PFSK-1 (cell line): ENCODE results near the gene EEF1G.
A peak's percentile ranks its signal among the peaks of the same experiment; 100 is the strongest.

Source experiments
- FOXP2 ChIP-seq: optimal IDR thresholded peaks from 2 replicates; pipeline ENCODE3; 2011; ENCODE audit warnings: borderline replicate concordance, control low read depth, inconsistent platforms; ENCODE audit not compliant: insufficient read depth; ENCODE audit errors: extremely low read length, extremely low read depth
- POLR2AphosphoS5 ChIP-seq: IDR thresholded peaks from 2 replicates; pipeline ENCODE4 v1.6.1; 2012; ENCODE audit warnings: low read depth, mild to moderate bottlenecking, control low read depth, low read length, moderate library complexity
- SIN3A ChIP-seq: IDR thresholded peaks from 2 replicates; pipeline ENCODE4 v1.6.1; 2012; ENCODE audit warnings: mild to moderate bottlenecking, low read length, moderate library complexity, borderline replicate concordance; ENCODE audit not compliant: insufficient read depth
- TAF1 ChIP-seq: IDR thresholded peaks from 2 replicates; pipeline ENCODE4 v1.6.1; 2012; ENCODE audit warnings: low read length, control low read depth, borderline replicate concordance; ENCODE audit not compliant: insufficient read depth
- TF ChIP-seq, protein P1 (sequence below), 2 experiments: IDR thresholded peaks; 2 replicates each; pipeline versions ENCODE4 v1.6.1 to v1.8.0; 2011 to 2012; ENCODE audit warnings: low read depth in 2 of 2, low read length in 2 of 2, control low read depth in 1 of 2, inconsistent platforms in 1 of 2, mild to moderate bottlenecking in 1 of 2, moderate library complexity in 1 of 2; ENCODE audit not compliant: insufficient read depth in 1 of 2

Gene EEF1G

DNA sequence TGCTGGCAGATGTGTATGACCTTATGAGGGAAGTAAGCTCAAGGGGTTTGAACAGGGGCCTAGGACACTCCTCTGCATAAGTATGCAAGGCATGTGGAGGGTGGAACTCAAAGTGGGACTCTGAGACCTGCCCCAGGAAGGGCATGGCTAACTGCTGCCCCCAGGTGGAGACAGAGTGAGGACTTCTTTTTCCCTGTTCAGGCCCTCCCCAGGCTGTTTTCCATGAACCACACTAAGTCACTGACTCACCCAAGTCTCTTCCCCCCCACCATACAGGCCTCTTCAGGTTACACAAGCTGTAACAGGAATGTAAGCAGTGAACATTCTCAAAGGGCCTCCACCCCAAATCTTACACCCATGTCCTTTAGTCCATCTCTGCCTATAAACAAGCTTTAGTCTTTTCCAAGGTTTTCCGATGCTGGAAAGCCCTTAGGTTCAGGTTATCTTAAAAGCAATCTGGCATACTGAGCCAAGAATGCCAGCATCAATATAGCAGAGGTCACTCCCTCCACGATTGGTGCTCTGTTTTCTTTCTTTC, 13.1 kb downstream of the EEF1G start:
- TF ChIP-seq, protein P1, sequence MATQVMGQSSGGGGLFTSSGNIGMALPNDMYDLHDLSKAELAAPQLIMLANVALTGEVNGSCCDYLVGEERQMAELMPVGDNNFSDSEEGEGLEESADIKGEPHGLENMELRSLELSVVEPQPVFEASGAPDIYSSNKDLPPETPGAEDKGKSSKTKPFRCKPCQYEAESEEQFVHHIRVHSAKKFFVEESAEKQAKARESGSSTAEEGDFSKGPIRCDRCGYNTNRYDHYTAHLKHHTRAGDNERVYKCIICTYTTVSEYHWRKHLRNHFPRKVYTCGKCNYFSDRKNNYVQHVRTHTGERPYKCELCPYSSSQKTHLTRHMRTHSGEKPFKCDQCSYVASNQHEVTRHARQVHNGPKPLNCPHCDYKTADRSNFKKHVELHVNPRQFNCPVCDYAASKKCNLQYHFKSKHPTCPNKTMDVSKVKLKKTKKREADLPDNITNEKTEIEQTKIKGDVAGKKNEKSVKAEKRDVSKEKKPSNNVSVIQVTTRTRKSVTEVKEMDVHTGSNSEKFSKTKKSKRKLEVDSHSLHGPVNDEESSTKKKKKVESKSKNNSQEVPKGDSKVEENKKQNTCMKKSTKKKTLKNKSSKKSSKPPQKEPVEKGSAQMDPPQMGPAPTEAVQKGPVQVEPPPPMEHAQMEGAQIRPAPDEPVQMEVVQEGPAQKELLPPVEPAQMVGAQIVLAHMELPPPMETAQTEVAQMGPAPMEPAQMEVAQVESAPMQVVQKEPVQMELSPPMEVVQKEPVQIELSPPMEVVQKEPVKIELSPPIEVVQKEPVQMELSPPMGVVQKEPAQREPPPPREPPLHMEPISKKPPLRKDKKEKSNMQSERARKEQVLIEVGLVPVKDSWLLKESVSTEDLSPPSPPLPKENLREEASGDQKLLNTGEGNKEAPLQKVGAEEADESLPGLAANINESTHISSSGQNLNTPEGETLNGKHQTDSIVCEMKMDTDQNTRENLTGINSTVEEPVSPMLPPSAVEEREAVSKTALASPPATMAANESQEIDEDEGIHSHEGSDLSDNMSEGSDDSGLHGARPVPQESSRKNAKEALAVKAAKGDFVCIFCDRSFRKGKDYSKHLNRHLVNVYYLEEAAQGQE (IDR thresholded peaks at IDR 0.05; ENCODE audit: insufficient read depth in 1 of 2, low read depth in 2 of 2, low read length in 2 of 2) = no peak
- TF ChIP-seq SIN3A (no peak), POLR2AphosphoS5 (no peak; the same call in 1 of the 2 replicates), FOXP2 (no peak), TAF1 (no peak)

DNA sequence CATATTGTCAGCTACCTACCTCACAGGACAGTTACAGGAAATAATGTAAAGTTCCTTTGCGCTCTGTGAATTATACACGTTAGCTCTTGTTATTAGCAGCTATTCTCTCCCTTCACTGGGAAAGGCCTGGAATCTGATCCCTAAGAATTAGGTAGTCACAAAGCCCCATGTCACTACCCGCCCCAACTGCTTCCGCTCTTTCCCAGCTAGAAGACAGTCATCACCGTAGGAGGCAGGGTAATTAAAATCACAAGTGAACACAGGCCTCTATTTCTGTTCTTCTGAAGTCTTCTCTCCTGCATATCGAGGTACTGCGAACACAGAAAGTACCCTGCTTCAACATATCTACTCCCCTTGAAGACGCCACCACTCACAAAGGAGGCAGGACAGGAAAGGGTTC, 14.5 kb downstream of the EEF1G start:
- TF ChIP-seq POLR2AphosphoS5 = 0 out of 2 replicates have a peak, but pooled peaks have one; percentile 46
- TF ChIP-seq, protein P1 (IDR thresholded peaks at IDR 0.05; ENCODE audit: insufficient read depth in 1 of 2, low read depth in 2 of 2, low read length in 2 of 2) = no peak

DNA sequence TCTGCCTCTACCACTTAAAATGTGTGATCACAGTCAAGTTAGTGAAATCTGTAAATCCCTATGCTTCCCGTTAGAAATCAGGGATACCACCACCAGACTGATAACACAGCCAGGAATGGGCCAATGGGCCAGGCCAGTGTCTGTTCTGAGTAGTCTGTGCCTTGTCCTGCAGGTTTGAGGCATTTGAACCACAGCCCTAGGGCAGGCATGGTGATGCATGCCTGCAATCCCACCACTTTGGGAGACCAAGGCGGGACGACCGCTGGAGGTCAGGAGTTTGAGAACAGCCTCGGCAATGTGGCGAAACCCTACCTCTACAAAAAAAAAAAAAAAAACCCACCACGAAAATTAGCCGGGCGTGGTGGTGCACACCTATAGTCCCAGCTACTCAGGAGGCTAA, 15.0 kb downstream of the EEF1G start:
- TF ChIP-seq, protein P1 (IDR thresholded peaks at IDR 0.05; ENCODE audit: insufficient read depth in 1 of 2, low read depth in 2 of 2, low read length in 2 of 2) = no peak
- TF ChIP-seq POLR2AphosphoS5 (no peak), TAF1 (no peak)

DNA sequence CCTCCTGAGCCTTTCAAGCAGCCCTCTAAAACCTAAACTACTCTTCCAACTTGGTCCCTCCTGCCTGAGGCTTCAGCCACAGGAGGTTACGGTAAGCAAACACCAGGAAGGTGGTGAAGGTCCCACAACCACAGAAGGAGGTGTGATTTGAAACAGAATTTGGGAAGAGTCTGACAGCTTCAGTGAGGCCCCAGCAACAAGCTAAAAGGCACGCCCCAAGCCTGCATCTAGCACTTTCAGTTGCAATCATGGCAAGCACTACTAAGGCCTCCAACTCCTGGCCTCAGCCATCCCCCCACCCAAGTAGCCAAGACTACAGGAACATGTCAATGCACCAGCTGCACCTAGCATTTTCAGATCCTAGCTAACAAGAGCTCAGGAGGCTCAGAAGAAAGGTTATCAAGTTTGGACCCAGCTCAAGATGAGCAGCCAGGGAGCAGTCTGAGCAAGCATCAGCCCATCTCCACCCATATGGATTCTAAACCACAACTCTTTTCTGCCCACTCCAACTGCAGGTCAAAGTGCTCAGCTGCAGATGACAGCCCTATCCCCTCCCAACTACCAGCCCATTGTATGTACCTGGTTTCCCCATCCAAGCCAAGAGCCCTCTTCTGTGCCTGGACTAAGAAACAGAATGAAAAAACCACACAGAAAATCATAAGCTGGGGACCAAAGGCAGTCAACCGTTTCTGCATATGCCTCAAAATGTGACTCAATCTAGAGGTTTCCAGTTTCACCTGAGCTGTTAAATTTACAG, 16.6 kb downstream of the EEF1G start:
- TF ChIP-seq TAF1 = 0 out of 2 replicates have a peak, but pooled peaks have one; percentile 34
- no peak; the same call in 1 of the 2 replicates for TF ChIP-seq POLR2AphosphoS5

DNA sequence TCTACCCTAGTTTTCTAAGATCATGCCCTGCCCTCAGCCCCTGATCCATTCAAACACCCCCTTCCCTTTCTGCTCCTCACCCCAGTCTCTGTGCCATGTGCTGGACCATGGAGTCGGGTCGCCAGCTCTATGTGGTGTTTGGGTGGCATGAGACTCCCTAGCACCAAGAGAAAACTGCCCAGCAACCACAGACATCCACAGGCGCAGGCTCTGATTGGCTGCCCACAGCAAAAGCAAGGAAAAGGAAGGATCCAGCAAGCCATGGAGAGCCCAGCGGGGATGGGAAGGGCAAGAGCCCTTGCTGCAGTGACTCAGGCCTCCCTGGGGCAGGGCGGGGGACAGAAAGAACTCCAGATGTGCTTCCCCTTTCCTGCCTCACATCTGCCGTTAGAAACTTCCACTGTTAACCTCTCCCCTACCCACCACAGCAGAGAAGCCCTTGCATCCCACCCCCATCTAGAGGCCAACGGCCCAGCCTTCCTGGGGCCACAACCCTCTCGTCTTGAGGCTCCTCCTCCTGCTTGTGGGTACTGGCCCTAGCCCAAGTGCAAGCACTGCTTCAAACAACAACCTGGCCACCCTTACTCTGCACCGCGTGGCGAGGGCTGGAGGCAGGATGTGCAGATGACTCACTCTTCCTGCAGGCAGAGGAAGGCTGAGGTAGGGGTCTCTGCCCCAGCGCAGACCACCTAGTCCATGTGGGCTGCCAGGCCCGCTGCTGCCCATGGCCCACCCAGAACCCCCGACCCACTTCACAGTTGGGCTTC, 17.4 kb downstream of the EEF1G start:
- TF ChIP-seq, protein P1 (IDR thresholded peaks at IDR 0.05; ENCODE audit: insufficient read depth in 1 of 2, low read depth in 2 of 2, low read length in 2 of 2) = peak in 1 of 2 experiments; percentile 4; a peak in 1 of 4 replicates
- 0 out of 2 replicates have a peak, but pooled peaks have one; percentile 18 for TF ChIP-seq SIN3A
- peak; percentile 46; the same call in 1 of the 2 replicates for TF ChIP-seq POLR2AphosphoS5
- TF ChIP-seq FOXP2 = peak; percentile 87
- TF ChIP-seq TAF1 = 0 out of 2 replicates have a peak, but pooled peaks have one; percentile 32
